Upper lobe of left lung (tissue), 4 donors: ENCODE data around the gene RPS6KA5.

Source experiments
- POLR2A ChIP-seq, 4 donors: fragments of 450-650 bp; IDR thresholded peaks; one replicate each; pipeline ENCODE4 v1.5.1; 2016 to 2017; ENCODE audit warnings: antibody characterized with exemption in 4 of 4, mild to moderate bottlenecking in 2 of 4
- POLR2AphosphoS5 ChIP-seq, 2 donors: sonication (generic); formaldehyde crosslinking; IDR thresholded peaks; one replicate each; pipeline ENCODE4 v1.5.1; 2017; ENCODE audit warnings: antibody characterized with exemption in 2 of 2
- TF ChIP-seq, protein P1 (sequence below), 6 experiments: fragments of 450-650 bp in 4 of 6; fragments of 200-600 bp in 2 of 6; sonication (generic) in 2 of 6; IDR thresholded peaks; one replicate each; pipeline ENCODE4 v1.5.1; 2016 to 2019; ENCODE audit warnings: antibody characterized with exemption in 6 of 6

DNA sequence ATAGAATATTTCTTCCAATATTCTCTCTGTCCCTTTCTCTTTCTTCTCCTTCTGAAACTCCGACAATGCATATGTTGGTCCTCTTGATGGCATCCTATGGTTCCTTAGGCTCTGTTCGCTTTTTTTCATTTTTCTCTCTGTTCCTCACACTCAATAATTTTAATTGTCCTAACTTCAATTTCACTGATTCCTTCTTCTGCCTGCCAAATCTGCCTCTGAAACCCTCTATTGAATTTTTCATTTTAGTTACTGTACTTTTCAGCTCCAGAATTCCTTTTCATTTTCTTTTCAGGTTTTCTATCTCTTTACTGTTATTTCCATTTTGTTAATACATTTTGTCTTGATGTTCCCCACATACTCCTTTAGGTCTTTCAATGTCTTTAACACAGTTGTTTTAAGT is 177.2 kb downstream of the RPS6KA5 start:
- TF ChIP-seq, protein P1, sequence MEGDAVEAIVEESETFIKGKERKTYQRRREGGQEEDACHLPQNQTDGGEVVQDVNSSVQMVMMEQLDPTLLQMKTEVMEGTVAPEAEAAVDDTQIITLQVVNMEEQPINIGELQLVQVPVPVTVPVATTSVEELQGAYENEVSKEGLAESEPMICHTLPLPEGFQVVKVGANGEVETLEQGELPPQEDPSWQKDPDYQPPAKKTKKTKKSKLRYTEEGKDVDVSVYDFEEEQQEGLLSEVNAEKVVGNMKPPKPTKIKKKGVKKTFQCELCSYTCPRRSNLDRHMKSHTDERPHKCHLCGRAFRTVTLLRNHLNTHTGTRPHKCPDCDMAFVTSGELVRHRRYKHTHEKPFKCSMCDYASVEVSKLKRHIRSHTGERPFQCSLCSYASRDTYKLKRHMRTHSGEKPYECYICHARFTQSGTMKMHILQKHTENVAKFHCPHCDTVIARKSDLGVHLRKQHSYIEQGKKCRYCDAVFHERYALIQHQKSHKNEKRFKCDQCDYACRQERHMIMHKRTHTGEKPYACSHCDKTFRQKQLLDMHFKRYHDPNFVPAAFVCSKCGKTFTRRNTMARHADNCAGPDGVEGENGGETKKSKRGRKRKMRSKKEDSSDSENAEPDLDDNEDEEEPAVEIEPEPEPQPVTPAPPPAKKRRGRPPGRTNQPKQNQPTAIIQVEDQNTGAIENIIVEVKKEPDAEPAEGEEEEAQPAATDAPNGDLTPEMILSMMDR (IDR thresholded peaks at IDR 0.05), result no peak
- TF ChIP-seq POLR2A (IDR thresholded peaks at IDR 0.05), result no peak
- TF ChIP-seq POLR2AphosphoS5 (IDR thresholded peaks at IDR 0.05), result no peak
